SK-N-SH treated with all-trans-retinoic acid at 6 μM for 48 hours (cell line): ENCODE results near the gene FES.

ENCODE experiments used
- ARNTL ChIP-seq: fragments of 450-650 bp; formaldehyde crosslinking; IDR thresholded peaks from 2 replicates; pipeline ENCODE4 v1.5.0; 2020; ENCODE audit warnings: low read depth, mild to moderate bottlenecking, moderate library complexity, borderline replicate concordance
- BACH2 ChIP-seq: fragments of 250-450 bp; sonication (Bioruptor Pico); IDR thresholded peaks from 2 replicates; pipeline ENCODE4 v1.9.0; 2021; ENCODE audit warnings: mild to moderate bottlenecking, borderline replicate concordance
- ISL1 ChIP-seq: fragments of 250-450 bp; sonication (Bioruptor Pico); IDR thresholded peaks from 2 replicates; pipeline ENCODE4 v2.1.2; 2022; ENCODE audit warnings: mild to moderate bottlenecking, moderate library complexity
- RARB ChIP-seq: fragments of 250-450 bp; sonication (Bioruptor Pico); IDR thresholded peaks from 2 replicates; pipeline ENCODE4 v1.8.0; 2021; ENCODE audit warnings: mild to moderate bottlenecking, moderate library complexity
- ZC3H10 ChIP-seq: fragments of 250-450 bp; sonication (Bioruptor Pico); IDR thresholded peaks from 2 replicates; pipeline ENCODE4 v1.5.1; 2021; ENCODE audit warnings: mild to moderate bottlenecking, moderate library complexity

- TF ChIP-seq BACH2 (CRISPR knock-in tag), result no peak
- no peak for TF ChIP-seq ZC3H10 (CRISPR knock-in tag)
- no peak for TF ChIP-seq ISL1 (CRISPR knock-in tag)
- TF ChIP-seq RARB (CRISPR knock-in tag), result no peak
- TF ChIP-seq ARNTL (CRISPR knock-in tag), result no peak
These were observed 46.7 kb downstream of the FES start for GRCh38 chr15:90930861-90931574.
